SK-N-SH treated with all-trans-retinoic acid at 6 μM for 48 hours (cell line): ENCODE data around the gene KCNT1.

Experiments used
- ATAC-seq: fragments of 200-7000 bp; cut with Tn5 transposase; 3 replicates; pipeline ENCODE4 v1.9.1; 2020; ENCODE audit warnings: mild to moderate bottlenecking, moderate library complexity
- ARNTL ChIP-seq: fragments of 450-650 bp; formaldehyde crosslinking; IDR thresholded peaks from 2 replicates; pipeline ENCODE4 v1.5.0; 2020; ENCODE audit warnings: low read depth, mild to moderate bottlenecking, moderate library complexity, borderline replicate concordance
- BACH2 ChIP-seq: fragments of 250-450 bp; sonication (Bioruptor Pico); IDR thresholded peaks from 2 replicates; pipeline ENCODE4 v1.9.0; 2021; ENCODE audit warnings: mild to moderate bottlenecking, borderline replicate concordance
- ESRRG ChIP-seq: fragments of 250-450 bp; sonication (Bioruptor Pico); IDR thresholded peaks from 2 replicates; pipeline ENCODE4 v1.6.1; 2021; ENCODE audit warnings: mild to moderate bottlenecking
- GLIS3 ChIP-seq: fragments of 250-450 bp; sonication (Bioruptor Pico); IDR thresholded peaks from 2 replicates; pipeline ENCODE4 v1.5.0; 2020; ENCODE audit warnings: mild to moderate bottlenecking, moderate library complexity
- ISL1 ChIP-seq: fragments of 250-450 bp; sonication (Bioruptor Pico); IDR thresholded peaks from 2 replicates; pipeline ENCODE4 v2.1.2; 2022; ENCODE audit warnings: mild to moderate bottlenecking, moderate library complexity
- OSR1 ChIP-seq: fragments of 250-450 bp; sonication (Bioruptor Pico); IDR thresholded peaks from 2 replicates; pipeline ENCODE4 v1.8.0; 2022; ENCODE audit warnings: moderate library complexity, mild to moderate bottlenecking, inconsistent platforms
- PPARA ChIP-seq: fragments of 250-450 bp; sonication (Bioruptor Pico); IDR thresholded peaks from 2 replicates; pipeline ENCODE4 v1.5.0; 2020; ENCODE audit warnings: mild to moderate bottlenecking, borderline replicate concordance
- RARB ChIP-seq: fragments of 250-450 bp; sonication (Bioruptor Pico); IDR thresholded peaks from 2 replicates; pipeline ENCODE4 v1.8.0; 2021; ENCODE audit warnings: mild to moderate bottlenecking, moderate library complexity
- TCF4 ChIP-seq: fragments of 250-450 bp; sonication (Bioruptor Pico); IDR thresholded peaks from 2 replicates; pipeline ENCODE4 v1.8.0; 2021; ENCODE audit warnings: mild to moderate bottlenecking, moderate library complexity, borderline replicate concordance
- TOX ChIP-seq: fragments of 250-450 bp; sonication (Bioruptor Pico); IDR thresholded peaks from 2 replicates; pipeline ENCODE4 v1.8.0; 2021; ENCODE audit warnings: mild to moderate bottlenecking, moderate library complexity, borderline replicate concordance
- ZC3H10 ChIP-seq: fragments of 250-450 bp; sonication (Bioruptor Pico); IDR thresholded peaks from 2 replicates; pipeline ENCODE4 v1.5.1; 2021; ENCODE audit warnings: mild to moderate bottlenecking, moderate library complexity
- ZFP3 ChIP-seq: fragments of 250-450 bp; sonication (Bioruptor Pico); IDR thresholded peaks from 2 replicates; pipeline ENCODE4 v1.5.0; 2020; ENCODE audit warnings: mild to moderate bottlenecking, moderate library complexity
- ZFP30 ChIP-seq: fragments of 450-650 bp; formaldehyde crosslinking; IDR thresholded peaks from 2 replicates; pipeline ENCODE4 v1.5.0; 2022; ENCODE audit warnings: mild to moderate bottlenecking, moderate library complexity
- ZNF565 ChIP-seq: fragments of 450-650 bp; formaldehyde crosslinking; conservative IDR thresholded peaks from 2 replicates; pipeline ENCODE4 v1.5.0; 2020; ENCODE audit warnings: low read depth, mild to moderate bottlenecking, moderate library complexity
- ZNF70 ChIP-seq: fragments of 450-650 bp; formaldehyde crosslinking; IDR thresholded peaks from 2 replicates; pipeline ENCODE4 v1.5.0; 2020; ENCODE audit warnings: mild to moderate bottlenecking, moderate library complexity
- ZNF8 ChIP-seq: fragments of 450-650 bp; formaldehyde crosslinking; IDR thresholded peaks from 2 replicates; pipeline ENCODE4 v1.5.0; 2020; ENCODE audit warnings: mild to moderate bottlenecking, moderate library complexity
- TF ChIP-seq, protein P1 (sequence below): fragments of 250-450 bp; sonication (Bioruptor Pico); IDR thresholded peaks from 2 replicates; pipeline ENCODE4 v1.5.0; 2020; ENCODE audit warnings: mild to moderate bottlenecking, moderate library complexity
- TF ChIP-seq, protein P2 (sequence below): fragments of 250-450 bp; sonication (Bioruptor Pico); IDR thresholded peaks from 2 replicates; pipeline ENCODE4 v1.5.1; 2021; ENCODE audit warnings: mild to moderate bottlenecking, moderate library complexity

Gene KCNT1

GRCh38 chr9:135761845-135762168 lies 59.8 kb downstream of the KCNT1 start (continued):
- TF ChIP-seq, protein P1, sequence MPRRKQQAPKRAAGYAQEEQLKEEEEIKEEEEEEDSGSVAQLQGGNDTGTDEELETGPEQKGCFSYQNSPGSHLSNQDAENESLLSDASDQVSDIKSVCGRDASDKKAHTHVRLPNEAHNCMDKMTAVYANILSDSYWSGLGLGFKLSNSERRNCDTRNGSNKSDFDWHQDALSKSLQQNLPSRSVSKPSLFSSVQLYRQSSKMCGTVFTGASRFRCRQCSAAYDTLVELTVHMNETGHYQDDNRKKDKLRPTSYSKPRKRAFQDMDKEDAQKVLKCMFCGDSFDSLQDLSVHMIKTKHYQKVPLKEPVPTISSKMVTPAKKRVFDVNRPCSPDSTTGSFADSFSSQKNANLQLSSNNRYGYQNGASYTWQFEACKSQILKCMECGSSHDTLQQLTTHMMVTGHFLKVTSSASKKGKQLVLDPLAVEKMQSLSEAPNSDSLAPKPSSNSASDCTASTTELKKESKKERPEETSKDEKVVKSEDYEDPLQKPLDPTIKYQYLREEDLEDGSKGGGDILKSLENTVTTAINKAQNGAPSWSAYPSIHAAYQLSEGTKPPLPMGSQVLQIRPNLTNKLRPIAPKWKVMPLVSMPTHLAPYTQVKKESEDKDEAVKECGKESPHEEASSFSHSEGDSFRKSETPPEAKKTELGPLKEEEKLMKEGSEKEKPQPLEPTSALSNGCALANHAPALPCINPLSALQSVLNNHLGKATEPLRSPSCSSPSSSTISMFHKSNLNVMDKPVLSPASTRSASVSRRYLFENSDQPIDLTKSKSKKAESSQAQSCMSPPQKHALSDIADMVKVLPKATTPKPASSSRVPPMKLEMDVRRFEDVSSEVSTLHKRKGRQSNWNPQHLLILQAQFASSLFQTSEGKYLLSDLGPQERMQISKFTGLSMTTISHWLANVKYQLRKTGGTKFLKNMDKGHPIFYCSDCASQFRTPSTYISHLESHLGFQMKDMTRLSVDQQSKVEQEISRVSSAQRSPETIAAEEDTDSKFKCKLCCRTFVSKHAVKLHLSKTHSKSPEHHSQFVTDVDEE (CRISPR knock-in tag), result no peak
- TF ChIP-seq BACH2 (CRISPR knock-in tag) (no peak), ISL1 (CRISPR knock-in tag) (no peak), ZC3H10 (no peak), RARB (CRISPR knock-in tag) (no peak), GLIS3 (CRISPR knock-in tag) (no peak)
- TF ChIP-seq, protein P2, sequence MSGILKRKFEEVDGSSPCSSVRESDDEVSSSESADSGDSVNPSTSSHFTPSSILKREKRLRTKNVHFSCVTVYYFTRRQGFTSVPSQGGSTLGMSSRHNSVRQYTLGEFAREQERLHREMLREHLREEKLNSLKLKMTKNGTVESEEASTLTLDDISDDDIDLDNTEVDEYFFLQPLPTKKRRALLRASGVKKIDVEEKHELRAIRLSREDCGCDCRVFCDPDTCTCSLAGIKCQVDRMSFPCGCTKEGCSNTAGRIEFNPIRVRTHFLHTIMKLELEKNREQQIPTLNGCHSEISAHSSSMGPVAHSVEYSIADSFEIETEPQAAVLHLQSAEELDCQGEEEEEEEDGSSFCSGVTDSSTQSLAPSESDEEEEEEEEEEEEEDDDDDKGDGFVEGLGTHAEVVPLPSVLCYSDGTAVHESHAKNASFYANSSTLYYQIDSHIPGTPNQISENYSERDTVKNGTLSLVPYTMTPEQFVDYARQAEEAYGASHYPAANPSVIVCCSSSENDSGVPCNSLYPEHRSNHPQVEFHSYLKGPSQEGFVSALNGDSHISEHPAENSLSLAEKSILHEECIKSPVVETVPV, result no peak

GRCh38 chr9:135762921-135763320 lies 60.9 kb downstream of the KCNT1 start:
- TF ChIP-seq TCF4 (no peak), ZNF8 (CRISPR knock-in tag) (no peak), GLIS3 (CRISPR knock-in tag) (no peak), PPARA (no peak), ZC3H10 (no peak), ZFP3 (CRISPR knock-in tag) (no peak)
- TF ChIP-seq, protein P1 (CRISPR knock-in tag), result no peak
- TF ChIP-seq, protein P2, result no peak
- no peak for ATAC-seq

GRCh38 chr9:135763716-135764446 lies 61.9 kb downstream of the KCNT1 start:
- no peak for ATAC-seq

DNA sequence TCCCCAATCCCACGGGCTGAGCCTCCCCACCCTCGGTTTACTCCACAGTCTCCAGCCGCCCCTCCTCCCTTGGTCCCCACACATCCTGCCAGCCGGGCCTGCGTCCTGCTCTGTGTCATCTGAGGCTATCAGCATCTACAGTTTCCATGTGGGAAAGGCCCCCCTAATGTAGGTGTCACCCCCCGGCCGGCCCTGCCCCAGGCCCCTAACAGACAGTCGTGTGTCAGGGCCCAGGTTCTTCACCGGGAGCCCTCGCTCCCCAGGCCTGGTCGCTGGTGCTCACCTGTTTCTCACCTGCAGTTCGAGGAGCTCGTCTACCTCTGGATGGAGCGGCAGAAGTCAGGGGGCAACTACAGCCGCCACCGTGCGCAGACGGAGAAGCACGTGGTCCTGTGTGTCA lies 62.7 kb downstream of the KCNT1 start:
- no peak for ATAC-seq
- TF ChIP-seq, protein P1 (CRISPR knock-in tag), result no peak

More at GRCh38 chr9:135763716-135764446, 61.9 kb downstream of the KCNT1 start:
- TF ChIP-seq TOX (CRISPR knock-in tag) (no peak), ESRRG (no peak), ZFP30 (CRISPR knock-in tag) (no peak), ZC3H10 (no peak), ISL1 (CRISPR knock-in tag) (no peak), OSR1 (CRISPR knock-in tag) (no peak), RARB (CRISPR knock-in tag) (no peak), ARNTL (CRISPR knock-in tag) (no peak), ZNF565 (CRISPR knock-in tag) (no peak), TCF4 (no peak), ZFP3 (CRISPR knock-in tag) (no peak), ZNF70 (CRISPR knock-in tag) (no peak)
- TF ChIP-seq, all 23 proteins: peak for 0
